HG03439 (cell line): Measurements from ENCODE around the gene FAM210B.
"Not testable (repeated sequence)": the region's sequence is repeated elsewhere in the genome, so short reads cannot be mapped to it uniquely, and the experiment has no call there.

Experiments
- ATAC-seq: cut with Tn5 transposase; IDR thresholded peaks from one replicate; pipeline ENCODE4 v1.9.1; 2021; ENCODE audit warnings: mild to moderate bottlenecking, moderate library complexity; ENCODE audit not compliant: unreplicated experiment

Gene FAM210B

DNA sequence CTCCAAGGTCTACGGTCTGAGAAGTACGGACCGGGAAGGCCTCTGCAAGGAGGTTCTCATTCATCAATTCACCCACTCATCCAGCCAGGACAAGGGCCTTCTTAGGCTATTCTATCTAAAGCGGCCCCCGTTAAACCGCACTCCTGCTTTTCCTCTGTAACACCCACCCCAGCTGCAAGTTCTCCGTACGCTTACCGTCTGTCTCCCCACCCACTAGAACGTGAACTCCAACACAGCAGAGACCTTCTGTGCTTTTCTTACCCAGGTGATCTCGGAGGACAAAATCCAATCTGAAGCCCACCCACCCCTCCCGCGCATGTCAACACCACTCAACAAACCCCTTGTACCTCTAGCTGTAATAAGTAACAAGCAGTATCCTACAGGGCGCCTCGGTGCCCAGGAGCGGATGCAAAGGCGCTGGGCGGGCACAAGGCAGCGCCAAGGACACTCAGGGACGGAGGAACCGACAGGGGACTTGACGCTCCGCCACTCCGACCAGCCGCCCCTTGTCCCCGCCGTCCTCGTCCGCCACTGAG, 32.9 kb downstream of the FAM210B start:
- peak; percentile 36 for ATAC-seq

DNA sequence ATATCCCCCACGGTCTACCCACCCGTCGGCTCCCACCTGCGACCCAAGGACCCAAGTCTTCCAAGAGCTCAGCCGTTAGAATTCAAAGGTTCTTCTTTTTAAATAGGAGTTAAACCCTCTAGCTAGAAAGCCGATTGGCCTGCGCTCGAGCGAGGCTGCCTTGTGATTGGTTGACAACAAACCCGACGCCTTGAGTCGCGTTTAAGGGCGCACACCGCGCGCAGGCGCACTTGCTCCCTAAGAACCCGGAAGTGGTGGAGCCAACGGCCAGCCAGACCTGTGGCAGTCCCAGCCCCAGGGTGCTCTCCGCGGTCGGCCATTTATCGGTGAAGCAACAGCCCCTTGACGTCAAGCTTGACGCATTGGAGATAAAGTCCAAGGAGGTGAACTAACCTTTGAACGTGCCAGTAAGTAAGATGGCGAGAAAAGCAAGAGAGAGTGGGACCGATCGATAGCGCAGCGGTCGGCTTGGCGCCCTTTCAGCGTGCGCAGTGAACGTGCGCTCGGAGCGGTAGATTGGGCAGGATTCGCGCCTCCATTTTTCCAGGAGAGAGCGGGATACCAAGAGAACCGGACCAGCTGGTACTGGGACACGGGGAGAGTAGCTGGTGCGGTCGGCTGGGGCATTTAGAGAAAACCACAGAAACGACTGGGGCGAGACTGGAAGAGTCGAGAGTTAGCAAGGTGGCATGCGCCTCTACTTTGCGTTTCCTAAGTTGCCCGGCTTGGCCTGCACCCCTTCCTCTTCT, 33.5 kb downstream of the FAM210B start, which contains the start of the genes AURKA and CSTF1:
TSS of gene AURKA (minus strand) at position 84 of the 749 bp plus-strand sequence. CDS start 4,018 bp downstream, outside the sequence.
TSS of gene CSTF1 (plus strand) at position 514 of the 749 bp plus-strand sequence. CDS start 2,908 bp downstream, outside the sequence.
- peak; percentile 93 for ATAC-seq

DNA sequence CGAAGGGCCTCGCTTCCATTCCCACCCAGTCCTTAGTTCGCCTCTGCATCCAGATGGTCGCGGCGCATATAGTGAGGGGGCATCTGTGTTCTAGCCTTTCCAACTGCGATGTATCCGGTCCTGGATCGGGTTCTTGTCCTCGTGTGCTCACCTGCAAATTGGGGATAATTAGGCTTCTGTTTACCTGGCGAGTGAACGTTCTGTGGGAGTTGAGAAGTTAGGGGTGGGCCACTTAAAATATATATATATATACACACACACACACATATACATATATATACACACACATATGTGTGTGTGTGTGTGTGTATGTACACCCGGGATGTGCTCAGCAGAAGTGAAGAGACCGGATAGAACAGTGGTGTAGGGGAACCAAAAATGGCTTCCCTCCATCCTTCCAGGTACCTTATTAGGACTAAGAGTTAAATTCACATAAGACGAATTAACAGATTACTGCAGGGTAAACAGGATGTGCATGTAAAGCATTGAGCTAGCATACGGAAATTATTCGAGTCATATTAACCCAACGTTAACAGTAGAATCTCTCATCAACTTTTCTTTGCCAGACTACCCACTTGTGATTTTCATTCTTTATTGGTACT, 34.2 kb downstream of the FAM210B start:
- ATAC-seq: no peak

DNA sequence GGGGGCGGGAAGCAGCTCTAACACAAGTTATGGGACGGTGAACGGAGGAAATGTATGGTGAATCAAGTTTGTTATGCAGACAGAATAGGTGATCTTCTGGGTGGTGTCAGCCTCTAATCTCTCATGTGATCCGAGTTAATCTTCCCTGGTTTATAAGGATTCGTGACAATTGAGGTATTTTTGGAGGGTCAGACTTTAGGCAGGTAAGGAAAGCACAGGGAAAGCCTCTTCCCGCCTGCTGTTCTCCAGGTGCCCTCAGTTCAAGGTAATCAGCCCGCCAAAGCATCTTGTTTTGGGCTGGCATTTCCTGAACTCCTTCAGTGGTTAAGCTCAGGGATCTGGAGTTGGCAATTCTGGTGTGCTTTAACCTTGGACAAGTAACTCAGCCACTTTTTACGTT, 34.9 kb downstream of the FAM210B start:
- no peak for ATAC-seq

DNA sequence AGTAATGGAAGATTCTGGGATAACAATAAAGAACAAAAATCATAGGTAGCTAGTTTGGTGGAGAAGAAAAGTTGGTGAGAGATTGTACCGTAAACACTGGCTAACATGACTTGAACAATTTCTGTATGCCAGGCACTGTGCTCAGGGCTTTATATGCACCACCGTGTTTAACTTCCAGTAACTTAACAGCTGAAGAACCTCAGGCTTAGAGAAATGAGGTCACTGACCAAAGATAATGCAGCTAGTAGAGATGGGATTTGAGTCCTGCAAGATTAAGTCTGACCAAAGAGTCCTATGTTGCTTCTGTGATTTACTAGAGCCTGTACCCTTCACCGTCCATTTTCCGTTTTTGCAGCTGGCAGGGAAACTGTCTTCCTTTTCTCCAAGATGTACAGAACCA, 36.4 kb downstream of the FAM210B start:
- no peak for ATAC-seq

DNA sequence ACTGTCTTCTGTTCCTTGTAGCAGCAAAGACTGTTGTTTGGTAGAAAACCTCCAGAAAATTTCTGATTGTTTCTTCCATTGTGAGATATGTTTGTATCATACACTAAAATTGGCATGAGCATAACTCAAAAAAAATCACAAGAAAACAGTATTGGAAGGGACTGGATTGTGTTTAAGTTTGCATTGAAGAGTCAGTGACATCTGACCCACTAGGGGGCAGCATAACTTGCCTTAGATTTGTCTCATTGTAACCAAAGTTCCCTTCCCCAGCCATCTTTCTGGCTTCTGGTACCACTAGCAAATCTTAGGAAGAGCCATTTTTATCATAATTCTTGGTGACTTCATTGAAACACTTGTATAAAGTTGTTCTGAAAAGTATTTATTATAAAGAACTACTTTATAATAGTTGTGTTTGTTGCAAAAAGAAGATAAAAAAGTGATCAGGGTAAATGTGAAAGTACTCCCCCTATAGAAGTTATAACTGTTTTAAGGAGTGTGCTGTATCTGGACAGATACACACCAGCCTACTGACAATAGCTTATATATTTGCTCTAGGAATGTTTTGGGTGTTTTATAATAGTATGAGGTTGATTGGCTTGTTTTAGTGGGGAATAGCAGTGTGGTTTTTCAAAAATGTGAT, 41.3 kb downstream of the FAM210B start:
- ATAC-seq: no peak

DNA sequence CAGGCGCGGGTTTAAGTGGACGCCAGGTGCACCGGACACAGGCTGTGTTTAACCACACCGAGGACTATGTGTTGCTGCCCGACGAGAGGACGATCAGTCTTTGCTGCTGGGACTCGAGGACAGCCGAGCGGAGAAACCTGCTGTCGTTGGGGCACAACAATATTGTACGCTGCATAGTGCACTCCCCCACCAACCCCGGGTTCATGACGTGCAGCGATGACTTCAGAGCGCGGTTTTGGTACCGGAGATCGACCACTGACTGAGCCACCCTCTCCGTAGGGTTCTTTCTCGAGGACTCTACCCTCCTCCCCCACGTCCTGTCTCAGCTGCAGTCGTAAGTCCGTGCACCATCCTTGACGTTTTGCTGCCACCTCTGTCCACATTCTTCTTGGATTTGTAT, 44.7 kb downstream of the FAM210B start:
- no peak for ATAC-seq

DNA sequence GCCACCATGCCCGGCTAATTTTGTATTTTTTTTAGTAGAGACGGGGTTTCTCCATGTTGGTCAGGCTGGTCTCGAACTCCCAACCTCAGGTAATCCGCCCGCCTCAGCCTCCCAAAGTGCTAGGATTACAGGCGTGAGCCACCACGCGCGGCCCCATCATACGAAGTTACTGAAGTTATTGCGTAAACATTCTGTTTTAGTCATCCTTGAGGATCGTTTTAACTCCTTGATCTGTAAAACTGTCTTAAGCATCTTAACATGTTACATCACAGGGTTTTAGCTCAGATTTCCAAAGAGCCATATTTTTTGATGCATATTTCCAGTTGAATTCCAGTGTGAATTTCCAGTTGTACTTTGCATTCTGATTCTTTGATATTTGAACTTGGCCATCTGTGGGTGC, 46.6 kb downstream of the FAM210B start:
- not testable (repeated sequence) for ATAC-seq

DNA sequence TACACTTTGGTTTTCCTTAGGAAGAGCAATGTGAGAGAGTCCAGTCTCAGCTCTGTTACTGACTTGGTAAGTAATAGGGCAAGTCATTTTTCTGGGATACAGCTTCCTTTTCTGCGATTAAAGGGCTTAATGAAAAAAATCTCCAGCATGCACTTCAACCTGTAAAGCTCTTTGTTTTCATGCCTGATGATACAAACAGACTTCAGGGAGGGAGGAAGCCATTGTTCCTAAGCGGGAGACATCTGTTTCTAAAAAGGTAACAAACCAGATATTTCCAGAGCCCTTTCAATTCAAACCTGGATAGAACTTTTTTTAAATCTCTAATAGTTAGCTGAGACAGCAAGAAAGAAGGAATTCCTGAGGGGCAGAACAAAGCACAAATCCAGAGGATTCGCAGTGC, 48.1 kb downstream of the FAM210B start:
- ATAC-seq: no peak

DNA sequence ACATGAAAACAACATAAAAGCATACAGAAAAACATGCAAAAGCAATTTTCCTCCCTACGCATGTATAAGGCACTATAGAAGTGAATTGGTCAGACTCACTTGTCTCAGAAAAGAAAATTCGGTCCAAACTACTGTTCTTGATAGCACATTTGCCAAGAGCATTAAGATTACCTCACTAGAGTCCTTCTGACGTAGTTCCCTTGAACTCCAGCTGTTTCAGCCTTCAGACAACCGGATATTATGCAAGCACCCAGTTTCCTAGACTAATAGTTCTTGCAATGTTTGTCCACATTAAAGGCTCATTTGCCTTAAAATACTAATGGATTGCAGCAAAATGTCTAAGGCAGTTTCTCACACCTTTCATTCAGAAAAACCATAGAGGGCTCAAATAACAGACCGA, 50.7 kb downstream of the FAM210B start:
- no peak for ATAC-seq

DNA sequence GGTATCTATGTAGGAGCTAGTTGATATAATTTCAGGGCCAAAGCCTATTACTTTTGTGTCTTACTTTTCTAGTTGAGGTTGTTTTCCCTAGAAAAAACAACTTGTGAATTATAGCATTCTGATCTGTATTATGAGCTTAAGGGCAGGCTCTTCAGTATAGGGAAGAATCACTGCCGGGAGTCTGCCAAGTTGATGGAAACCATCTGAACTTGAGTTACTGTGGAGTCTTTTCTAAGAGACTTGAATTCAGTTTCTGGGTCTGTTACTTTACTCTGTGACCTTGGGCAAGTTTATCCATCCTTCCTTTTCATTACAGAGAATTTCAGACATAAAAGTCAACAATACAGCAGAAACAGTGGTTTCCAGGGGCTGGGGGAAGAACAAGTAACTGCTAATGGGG, 51.2 kb downstream of the FAM210B start:
- no peak for ATAC-seq

DNA sequence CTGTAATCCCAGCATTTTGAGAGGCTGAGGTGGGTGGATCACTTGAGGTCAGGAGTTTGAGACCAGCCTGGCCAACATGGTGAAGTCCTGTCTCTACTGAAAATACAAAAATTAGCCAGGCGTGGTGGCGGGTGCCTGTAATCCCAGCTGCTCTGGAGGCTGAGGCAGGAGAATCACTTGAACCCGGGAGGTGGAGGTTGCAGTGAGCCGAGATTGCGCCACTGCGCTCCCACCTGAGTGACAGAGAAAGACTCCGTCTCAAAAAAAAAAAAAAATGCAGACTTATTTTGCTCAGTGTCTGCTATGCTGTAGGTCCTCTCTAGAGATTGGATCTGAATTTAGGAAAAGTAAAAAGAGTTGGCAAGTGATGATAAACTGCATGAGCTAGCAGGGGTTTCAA, 52.5 kb downstream of the FAM210B start:
- ATAC-seq: not testable (repeated sequence)

DNA sequence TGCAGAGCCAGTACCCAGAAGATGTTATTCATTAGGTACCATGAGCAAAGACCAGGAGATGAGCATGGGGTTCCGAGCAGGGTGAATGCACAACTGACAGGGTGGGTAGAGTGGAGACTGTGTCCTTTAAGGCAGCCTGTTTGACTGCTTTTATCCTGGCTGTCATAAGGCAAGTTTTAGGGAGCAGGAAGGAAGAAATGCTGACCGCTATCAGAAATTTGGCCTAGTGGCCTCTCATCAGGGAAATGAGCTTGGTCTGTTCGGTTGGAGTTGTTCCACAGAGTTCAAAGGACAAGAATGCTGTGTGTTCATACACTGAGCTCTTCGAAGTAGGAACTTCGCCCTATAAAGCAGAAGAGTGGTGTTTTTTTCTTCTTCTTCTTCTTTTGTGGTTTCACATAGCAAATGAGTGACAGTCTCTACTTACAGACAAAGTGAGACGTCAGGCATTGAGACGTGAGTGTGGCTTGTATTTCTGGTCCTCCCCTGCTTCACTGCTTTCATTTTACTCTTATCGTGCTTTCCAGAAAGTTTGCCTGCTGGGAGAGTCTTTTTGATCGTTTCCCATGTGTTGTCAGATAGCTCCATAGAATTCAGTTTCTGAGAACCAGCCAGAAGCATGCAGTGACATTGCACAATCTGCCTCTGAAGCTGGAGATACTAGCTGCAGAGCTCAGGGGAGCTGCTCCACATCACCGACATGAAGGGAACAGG, 53.1 kb downstream of the FAM210B start, which contains the start of gene CASS4:
TSS of gene CASS4 (plus strand) at position 502 of the 714 bp plus-strand sequence. CDS start at position 701, 199 bp downstream.
- ATAC-seq: no peak

DNA sequence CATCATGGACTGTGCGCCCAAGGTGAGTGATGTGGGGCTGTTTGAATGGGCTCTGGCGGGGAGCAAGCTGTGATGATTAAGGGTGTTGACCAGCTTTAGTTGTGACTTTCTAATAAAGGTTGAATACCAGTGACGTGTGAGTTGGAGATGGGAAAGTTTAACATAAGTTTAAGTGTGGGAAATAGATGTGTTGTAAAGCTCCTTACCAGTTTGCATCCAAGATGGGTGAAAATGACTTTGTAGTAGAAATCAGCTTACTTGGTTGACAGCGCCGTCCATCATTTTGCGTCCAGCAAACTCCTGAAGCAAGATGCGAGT, 53.7 kb downstream of the FAM210B start:
- ATAC-seq: no peak

DNA sequence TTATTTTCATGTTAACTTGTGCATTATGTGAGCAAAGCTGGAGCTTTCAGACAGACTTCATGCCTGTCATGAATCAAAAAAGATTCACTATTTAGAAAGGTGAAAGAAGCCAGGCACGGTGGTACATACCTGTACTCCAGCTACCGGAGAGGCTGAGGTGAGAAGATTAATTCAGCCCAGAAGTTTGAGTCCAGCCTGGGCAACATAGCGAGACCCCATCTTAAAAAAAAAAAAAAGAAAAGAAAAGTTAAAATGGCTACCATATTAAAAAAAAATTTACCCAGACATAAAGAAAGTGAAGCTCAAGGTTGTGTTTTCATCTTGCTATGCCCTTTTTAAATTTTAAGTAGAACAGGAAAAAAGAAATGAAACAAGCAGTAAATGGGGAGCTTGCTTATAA, 54.2 kb downstream of the FAM210B start:
- no peak for ATAC-seq

DNA sequence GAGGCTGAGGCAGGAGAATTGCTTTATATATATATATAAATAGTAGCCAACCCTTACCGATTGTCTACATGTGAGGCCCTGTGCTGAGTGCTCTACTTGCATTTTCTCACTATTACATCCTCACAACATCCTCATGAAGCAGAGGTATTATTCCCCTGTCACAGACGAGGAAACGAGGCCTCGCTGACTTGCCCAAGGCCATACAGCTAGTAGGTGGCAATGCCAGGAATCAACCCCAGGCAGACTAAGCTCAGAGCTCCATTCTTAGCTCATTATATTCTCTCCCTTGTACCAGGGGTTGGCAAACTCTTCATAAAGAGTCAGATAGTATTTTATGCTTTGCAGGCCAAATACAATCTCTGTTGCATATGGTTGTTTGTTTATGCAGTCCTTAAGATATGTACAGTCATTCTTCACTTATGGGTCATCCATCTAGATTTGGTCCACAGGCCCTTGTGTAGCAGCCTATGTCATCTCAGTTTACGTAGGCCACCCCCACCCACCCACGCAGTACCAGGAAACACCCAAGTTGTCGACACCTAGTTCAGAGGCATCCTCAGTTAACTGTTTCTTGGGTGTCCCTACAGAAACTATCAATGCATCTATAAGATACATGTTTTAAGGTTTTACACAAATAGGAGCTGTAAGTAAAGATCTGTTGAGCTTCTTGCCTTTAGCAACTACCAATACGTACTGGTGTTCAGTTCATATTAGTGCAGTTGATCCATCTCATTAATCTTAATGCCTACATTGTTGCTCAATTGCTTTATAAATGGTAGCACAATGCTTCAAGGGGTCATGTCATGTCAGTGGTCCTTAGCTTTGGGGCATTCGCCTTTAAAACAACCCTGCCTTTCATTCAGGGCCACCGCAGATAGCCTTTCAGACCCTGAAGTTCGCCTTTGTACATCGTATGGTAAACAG, 56.3 kb downstream of the FAM210B start:
- ATAC-seq: no peak

DNA sequence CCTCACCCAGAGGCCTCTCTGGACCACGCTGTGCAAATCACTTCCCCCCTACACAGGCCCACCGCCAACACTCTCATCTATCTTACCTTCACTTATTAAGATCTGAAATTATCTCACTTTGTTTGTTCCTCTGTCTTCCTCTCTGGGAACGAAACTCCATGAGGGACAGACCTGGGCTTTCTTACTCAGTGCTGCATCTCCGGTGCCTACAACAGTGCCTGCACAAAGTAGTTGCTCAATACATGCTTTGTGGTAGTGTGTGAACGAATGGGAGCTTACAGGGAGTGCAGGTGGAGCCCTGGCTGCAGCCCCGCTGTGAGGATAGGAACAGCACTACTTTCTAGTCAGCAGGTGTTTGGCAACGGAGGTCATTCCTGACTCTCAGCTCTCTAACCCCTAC, 58.6 kb downstream of the FAM210B start:
- no peak for ATAC-seq

DNA sequence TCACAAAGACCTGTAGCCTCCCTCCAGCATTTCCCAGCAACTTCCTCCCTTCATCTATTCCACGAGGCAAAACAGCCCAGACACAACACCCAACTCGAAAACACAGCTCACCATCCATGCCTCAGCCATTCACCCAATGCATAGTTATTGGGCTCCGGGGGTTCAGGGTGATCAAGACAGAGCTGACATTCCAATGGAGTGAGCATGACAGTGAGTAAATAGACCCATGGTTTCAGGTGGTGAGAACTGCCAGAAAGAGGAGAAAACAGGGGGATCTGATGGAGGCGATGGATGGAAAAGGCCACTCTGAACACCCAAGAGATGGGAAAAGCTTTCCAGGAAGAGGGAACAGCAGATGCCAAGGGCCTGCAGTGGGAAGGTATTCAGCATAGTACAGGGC, 59.1 kb downstream of the FAM210B start:
- no peak for ATAC-seq
